DND-41 (cell line): ENCODE results near the gene LAT.

ENCODE experiments used
- EZH2 ChIP-seq: IDR thresholded peaks from 3 replicates; pipeline ENCODE4 v1.6.1; 2012; ENCODE audit warnings: borderline replicate concordance, low read depth, mild to moderate bottlenecking, moderate library complexity, low read length, inconsistent platforms; ENCODE audit not compliant: severe bottlenecking
- TF ChIP-seq, protein P1 (sequence below): IDR thresholded peaks from 2 replicates; pipeline ENCODE4 v1.5.1; 2012; ENCODE audit warnings: borderline replicate concordance, low read length, moderate library complexity, mild to moderate bottlenecking; ENCODE audit not compliant: poor library complexity, severe bottlenecking; ENCODE audit errors: extremely low read depth

GRCh38 chr16:28943281-28943680 is 41.6 kb upstream of the LAT start:
- no peak for TF ChIP-seq EZH2
- TF ChIP-seq, protein P1, sequence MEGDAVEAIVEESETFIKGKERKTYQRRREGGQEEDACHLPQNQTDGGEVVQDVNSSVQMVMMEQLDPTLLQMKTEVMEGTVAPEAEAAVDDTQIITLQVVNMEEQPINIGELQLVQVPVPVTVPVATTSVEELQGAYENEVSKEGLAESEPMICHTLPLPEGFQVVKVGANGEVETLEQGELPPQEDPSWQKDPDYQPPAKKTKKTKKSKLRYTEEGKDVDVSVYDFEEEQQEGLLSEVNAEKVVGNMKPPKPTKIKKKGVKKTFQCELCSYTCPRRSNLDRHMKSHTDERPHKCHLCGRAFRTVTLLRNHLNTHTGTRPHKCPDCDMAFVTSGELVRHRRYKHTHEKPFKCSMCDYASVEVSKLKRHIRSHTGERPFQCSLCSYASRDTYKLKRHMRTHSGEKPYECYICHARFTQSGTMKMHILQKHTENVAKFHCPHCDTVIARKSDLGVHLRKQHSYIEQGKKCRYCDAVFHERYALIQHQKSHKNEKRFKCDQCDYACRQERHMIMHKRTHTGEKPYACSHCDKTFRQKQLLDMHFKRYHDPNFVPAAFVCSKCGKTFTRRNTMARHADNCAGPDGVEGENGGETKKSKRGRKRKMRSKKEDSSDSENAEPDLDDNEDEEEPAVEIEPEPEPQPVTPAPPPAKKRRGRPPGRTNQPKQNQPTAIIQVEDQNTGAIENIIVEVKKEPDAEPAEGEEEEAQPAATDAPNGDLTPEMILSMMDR, result no peak
